NCI-H2227 (cell line): ENCODE results near the gene ACTRT3.
A peak's percentile ranks its signal among the peaks of the same experiment; 100 is the strongest.
"Not testable (repeated sequence)": the region's sequence is repeated elsewhere in the genome, so short reads cannot be mapped to it uniquely, and the experiment has no call there.

ENCODE experiments used
- DNase-seq: peaks from one replicate; lab custom pipeline; 2025; ENCODE audit not compliant: unreplicated experiment; lab: John Stamatoyannopoulos, UW

The ACTRT3 gene

GRCh38 chr3:169772897-169773816, 3.8 kb upstream of the ACTRT3 start, which contains the start of gene MYNN:
Gene MYNN, plus strand, starts transcription at chr3:169773396. Its CDS starts 900 bp downstream, at chr3:169774296.
- peak; percentile 93 for DNase-seq

GRCh38 chr3:169772305-169772896, 3.0 kb upstream of the ACTRT3 start:
- DNase-seq: peak; percentile 89

- DNase-seq: peak; percentile 92
Measured at GRCh38 chr3:169771497-169772304, 2.3 kb upstream of the ACTRT3 start.

- DNase-seq: peak; percentile 98
Measured at GRCh38 chr3:169764882-169765612, 4.3 kb downstream of the ACTRT3 start, which contains the start of gene TERC. Gene TERC, minus strand, starts transcription at chr3:169765060.

GRCh38 chr3:169764312-169764881, 5.0 kb downstream of the ACTRT3 start:
- DNase-seq: peak; percentile 67

GRCh38 chr3:169760479-169760878, 8.9 kb downstream of the ACTRT3 start:
- no peak for DNase-seq

- DNase-seq: no peak
Measured at GRCh38 chr3:169759256-169759655, 10.1 kb downstream of the ACTRT3 start.

- DNase-seq: no peak
Measured at GRCh38 chr3:169758359-169758994, 10.9 kb downstream of the ACTRT3 start.

- no peak for DNase-seq
Measured at GRCh38 chr3:169755488-169755887, 13.9 kb downstream of the ACTRT3 start.

GRCh38 chr3:169754711-169755110, 14.7 kb downstream of the ACTRT3 start:
- no peak for DNase-seq

- DNase-seq: no peak
Measured at GRCh38 chr3:169751875-169752274, 17.5 kb downstream of the ACTRT3 start.

GRCh38 chr3:169750665-169751064, 18.7 kb downstream of the ACTRT3 start:
- DNase-seq: no peak

- no peak for DNase-seq
Measured at GRCh38 chr3:169748670-169749069, 20.7 kb downstream of the ACTRT3 start.

GRCh38 chr3:169746924-169747323, 22.4 kb downstream of the ACTRT3 start:
- DNase-seq: no peak

- no peak for DNase-seq
Measured at GRCh38 chr3:169744366-169745054, 24.9 kb downstream of the ACTRT3 start.

- DNase-seq: no peak
Measured at GRCh38 chr3:169739067-169739466, 30.3 kb downstream of the ACTRT3 start.

GRCh38 chr3:169731857-169732256, 37.5 kb downstream of the ACTRT3 start:
- DNase-seq: not testable (repeated sequence)

GRCh38 chr3:169722724-169723123, 46.6 kb downstream of the ACTRT3 start:
- DNase-seq: no peak

GRCh38 chr3:169718415-169718814, 50.9 kb downstream of the ACTRT3 start:
- DNase-seq: not testable (repeated sequence)
